Cortex of kidney (tissue), 1 donor: ENCODE measurements around the gene INS.

Source experiments
- DNase-seq: peaks from one replicate; lab custom pipeline; 2025; lab: John Stamatoyannopoulos, UW

INS gene

DNA sequence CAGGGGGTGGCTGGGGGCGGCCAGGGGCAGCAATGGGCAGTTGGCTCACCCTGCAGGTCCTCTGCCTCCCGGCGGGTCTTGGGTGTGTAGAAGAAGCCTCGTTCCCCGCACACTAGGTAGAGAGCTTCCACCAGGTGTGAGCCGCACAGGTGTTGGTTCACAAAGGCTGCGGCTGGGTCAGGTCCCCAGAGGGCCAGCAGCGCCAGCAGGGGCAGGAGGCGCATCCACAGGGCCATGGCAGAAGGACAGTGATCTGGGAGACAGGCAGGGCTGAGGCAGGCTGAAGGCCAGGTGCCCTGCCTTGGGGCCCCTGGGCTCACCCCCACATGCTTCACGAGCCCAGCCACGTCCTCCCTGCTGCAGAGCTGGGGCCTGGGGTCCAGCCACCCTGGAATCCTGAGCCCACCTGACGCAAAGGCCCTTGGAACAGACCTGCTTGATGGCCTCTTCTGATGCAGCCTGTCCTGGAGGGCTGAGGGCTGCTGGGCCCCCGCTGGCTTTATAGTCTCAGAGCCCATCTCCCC, at the start of gene INS:
TSS of gene INS (minus strand) at position 474 of the 524 bp plus-strand sequence. CDS start at position 236, 238 bp downstream.
- DNase-seq, result no peak

DNA sequence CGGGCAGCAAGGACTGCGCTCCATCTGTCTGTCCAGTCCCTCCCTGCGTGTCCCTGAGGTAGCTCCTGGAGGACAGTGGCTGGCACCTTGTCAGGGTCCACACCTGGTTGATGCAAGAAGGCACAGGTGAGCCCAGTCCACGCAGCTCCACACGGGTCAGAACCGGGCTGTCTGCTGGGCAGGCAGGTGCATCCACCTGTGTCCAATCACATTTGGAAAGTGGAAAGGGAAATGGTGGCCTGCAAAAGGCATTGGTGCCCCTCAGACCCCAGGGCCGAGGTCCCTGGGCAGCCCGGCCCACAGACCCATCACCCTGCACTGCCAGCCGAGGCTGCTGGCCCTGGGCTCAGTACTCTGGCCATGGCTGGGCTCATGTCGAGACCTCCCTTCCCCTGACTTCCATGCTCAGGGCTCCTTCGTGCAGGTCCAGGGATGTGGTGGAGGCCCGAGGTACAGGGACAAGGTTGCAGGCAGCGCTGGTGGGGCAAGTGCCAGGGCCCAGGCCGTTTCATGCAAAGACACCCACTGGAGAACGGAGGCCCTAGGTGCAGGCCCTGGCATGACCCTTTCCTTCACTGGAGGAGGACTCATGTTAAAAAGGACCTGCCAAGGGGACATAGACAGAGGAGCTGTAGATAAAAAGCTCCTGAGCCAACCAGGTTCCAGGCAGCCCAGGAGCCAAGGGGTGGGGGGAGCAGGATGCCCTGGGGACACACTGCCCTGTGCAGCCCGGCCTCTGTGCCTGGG, 49.5 kb upstream of the INS start:
- no peak for DNase-seq

GRCh38 chr11:2209900-2210321, 48.9 kb upstream of the INS start:
- DNase-seq, result no peak

DNA sequence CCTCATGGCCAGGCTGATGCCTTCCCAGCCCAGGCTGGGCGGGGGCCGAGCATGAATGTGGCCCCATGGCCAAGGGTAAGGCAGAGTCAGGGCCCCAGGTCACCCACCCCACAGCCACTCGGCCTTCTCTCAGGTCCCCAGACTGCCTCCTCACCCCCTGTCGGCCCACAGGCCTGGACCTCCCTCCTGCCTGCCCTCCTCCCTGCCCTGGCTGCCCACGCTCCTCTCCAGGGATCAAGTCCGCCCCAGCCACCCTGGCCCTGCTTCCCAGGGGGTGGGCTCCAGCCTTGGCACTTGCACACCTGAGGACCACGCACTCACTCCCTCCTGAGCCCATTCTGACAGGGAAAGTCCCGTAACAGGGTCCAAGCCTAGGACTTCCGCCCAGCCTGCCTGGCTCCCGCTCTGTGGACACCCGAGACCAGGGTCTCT, 48.4 kb upstream of the INS start:
- DNase-seq, result no peak

- DNase-seq, result no peak
These were observed 47.8 kb upstream of the INS start for GRCh38 chr11:2208691-2209369.

DNA sequence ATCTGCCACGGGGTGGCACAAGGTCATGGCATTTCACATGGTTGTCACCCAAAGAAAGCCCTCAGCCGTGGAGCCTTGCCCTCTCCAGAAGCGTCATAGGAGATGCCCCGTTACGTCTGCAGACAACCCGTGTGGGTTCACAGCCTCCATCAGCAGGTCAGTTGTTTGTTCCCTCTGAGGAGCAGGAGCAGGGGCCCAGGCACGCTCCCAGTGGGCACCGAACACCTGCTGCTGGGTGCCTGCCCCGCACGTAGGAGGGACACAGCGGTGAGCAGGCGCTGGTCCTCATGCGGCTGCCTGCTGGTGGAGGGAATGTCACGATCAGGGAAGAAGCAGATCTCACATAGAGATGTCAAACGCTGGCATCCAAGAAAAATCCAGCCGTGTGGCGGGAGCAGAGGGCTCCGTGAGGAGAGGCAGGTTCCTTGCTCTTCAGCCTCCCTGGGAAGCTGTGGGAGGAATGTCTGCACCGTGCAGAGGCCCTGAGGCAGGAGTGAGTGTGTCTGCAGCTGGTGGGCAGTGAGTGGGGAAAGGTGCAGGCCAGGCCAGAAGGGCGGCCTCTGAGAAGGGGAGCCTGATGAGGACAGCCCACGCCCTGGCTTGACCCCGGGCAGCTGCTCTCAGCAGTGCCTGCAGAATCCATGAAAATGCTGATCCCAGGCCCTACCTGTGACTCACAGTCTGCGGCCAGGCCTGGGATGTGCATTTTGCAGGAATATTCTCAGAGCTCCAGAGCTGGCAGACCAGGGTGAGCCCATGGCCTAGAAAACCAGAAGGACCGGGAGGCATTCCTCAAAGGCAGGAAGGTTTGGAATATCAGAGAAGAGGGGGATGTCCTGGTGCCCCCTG, 47.0 kb upstream of the INS start:
- no peak for DNase-seq

DNA sequence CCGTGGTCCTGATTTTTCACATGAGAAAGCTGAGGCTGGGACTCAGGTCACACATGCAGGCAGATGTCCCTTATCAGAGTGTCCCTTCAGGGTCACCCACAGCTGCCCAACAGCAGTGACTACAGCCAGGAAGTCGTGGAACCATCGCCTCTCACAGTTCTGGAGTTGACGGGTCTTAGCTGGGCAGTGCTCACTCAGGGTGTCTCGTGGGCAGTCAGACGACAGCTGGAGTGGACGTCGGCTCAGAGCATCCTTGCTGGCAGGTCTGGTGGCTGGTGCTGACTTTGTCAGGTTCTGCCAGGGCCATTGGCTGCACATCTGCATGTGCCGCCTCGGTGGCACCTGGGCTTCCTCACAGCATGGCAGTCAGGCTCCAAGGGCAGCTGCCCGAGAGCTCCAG, 46.2 kb upstream of the INS start:
- DNase-seq, result no peak

- no peak for DNase-seq
These were observed 45.1 kb upstream of the INS start for GRCh38 chr11:2205981-2206690.

DNA sequence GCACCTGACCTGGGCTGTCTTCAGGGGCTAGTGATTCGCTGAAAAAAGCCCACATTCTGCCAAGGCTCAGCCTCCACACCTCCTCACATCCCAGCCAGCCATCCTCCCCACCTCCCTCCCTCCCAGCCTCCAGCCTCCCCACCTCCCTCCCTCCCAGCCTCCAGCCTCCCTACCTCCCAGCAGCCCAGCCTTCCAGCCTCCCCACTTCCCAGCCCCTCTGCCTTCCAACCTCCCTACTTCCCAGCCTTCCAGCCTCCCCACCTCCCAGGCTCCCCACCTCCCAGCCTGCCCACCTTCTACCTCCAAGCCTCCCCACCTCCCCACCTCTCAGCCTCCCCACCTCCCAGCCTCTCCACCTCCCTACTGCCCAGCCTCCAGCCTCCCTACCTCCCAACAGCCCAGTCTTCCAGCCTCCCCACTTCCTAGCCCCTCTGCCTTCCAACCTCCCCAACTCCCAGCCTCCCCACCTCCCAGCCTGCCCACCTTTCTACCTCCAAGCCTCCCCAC, 44.3 kb upstream of the INS start:
- DNase-seq, result no peak

GRCh38 chr11:2204361-2205213, 43.6 kb upstream of the INS start:
- DNase-seq, result no peak

DNA sequence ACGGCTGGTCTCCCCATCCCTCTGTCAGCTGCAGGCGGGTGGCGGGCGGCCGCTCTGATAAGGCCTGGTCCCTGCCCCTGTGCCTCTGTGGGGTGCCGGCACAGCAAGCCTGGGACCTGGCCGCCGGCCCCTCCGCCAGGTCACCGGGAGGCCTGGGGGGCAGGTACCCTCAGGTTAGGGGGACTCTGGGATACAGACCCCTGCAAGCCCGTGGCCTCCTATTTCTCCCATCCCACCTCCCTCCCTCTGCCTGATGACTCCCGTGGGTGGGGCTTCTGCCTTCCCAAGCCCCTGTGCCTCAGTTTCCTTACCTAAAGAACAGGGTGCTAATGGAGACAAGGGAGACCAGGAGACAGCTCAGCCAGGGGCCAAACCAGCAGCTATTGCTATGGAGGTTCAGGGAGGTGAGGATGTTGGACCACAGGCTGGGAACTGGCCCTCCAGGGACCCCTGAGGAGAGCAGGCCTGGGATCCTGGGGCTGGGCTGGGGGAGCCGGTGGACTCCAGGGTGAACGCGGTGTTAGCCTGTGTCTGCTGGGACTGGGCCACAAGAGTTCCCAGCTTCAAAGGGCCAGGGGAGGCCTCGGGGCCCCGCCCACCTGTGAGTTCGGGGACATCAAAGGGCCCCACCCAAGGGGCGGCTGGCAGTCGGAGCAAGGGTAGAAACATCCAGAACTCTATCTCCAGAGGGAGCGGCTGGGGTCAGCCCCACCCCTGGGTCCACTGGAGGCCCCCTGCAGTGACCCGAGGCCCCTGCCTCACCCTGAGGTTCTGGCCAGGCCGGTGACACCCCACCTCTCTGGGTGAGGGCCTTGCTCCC, 42.6 kb upstream of the INS start:
- no peak for DNase-seq

GRCh38 chr11:2202900-2203439, 42.0 kb upstream of the INS start:
- no peak for DNase-seq

- DNase-seq, result no peak
These were observed 41.3 kb upstream of the INS start for GRCh38 chr11:2202071-2202899.

GRCh38 chr11:2201542-2201941, 40.5 kb upstream of the INS start:
- no peak for DNase-seq

- DNase-seq, result no peak
These were observed 40.0 kb upstream of the INS start for GRCh38 chr11:2200957-2201519.

DNA sequence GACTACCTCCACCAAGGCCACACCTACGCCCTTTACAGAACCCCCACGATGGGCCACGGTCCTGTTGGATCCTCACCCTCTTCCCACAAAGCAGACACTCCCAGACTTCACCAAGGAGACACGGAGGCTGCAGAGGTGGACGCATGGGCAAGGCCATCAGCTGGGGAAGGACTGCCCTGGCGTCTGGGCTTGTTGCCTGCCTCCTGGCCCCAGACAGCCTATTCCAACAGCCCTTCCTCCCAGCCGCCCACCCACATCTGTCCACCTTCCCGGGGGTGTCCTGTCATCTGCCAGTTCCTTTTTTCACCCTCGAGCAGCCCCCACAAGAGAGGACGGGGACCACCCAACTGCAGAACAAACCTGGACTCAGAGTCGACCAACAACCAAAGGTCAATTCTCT, 39.5 kb upstream of the INS start:
- DNase-seq, result no peak

GRCh38 chr11:2199466-2200341, 38.7 kb upstream of the INS start:
- no peak for DNase-seq
